ENCODE measurements around the gene AP1AR.
"Not testable (repeated sequence)": the region's sequence is repeated elsewhere in the genome, so short reads cannot be mapped to it uniquely, and the experiment has no call there.

AP1AR gene, protein sequence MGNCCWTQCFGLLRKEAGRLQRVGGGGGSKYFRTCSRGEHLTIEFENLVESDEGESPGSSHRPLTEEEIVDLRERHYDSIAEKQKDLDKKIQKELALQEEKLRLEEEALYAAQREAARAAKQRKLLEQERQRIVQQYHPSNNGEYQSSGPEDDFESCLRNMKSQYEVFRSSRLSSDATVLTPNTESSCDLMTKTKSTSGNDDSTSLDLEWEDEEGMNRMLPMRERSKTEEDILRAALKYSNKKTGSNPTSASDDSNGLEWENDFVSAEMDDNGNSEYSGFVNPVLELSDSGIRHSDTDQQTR

DNA sequence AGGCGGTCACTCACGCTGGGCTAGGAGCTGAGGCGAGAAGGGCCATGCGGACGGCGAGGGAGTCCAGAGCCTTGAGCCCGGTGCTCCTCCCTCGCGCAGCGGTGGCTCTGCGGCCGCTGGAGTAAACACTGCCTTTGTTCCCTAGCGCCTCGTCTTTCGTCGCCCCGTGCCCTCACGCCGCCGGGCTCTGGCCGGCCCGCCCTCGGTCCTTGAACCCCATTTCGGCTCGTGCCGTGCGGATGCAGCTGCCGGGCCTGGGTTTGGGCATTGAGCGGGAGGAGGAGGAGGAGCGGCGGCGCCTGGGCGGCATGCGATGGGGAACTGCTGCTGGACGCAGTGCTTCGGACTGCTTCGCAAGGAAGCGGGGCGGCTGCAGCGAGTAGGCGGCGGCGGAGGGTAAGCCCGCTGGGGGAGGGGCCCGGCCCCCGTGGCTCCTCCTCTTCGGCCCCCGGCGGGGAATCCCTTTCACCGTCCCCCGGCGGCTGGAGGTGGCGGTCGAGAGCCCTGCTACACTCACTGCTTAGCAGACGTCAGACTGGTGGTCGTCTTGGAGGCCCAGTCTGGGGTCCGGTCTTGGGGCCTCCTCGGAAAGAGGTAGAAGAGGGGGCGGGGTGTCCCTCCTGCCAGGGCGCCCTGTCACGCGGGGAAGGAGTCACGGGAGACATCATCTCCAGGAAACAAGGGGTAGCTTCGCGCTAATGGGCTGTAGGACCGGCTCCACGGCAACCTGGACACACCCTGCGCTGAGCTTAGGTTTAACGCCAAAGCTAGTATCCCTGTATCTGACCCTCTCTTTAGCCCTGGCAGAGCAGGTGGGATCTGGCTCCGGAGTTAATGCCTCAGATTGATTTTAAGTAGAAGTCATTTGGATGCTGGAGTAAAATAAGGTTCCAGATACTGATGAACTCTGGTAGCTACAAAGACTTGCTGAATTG, at the start of gene AP1AR:
Gene AP1AR (plus strand): TSS at position 9 of the 935 bp plus-strand sequence. CDS start 305 bp downstream, at position 314.
- peak in 13 of 14 donors; percentile 55 to 91 (median 83) for DNase-seq

GRCh38 chr4:112182604-112183003, 49.0 kb upstream of the AP1AR start:
- DNase-seq, result peak in 1 of 14 donors; percentile 3

GRCh38 chr4:112183252-112183651, 48.3 kb upstream of the AP1AR start:
- no peak for DNase-seq

DNA sequence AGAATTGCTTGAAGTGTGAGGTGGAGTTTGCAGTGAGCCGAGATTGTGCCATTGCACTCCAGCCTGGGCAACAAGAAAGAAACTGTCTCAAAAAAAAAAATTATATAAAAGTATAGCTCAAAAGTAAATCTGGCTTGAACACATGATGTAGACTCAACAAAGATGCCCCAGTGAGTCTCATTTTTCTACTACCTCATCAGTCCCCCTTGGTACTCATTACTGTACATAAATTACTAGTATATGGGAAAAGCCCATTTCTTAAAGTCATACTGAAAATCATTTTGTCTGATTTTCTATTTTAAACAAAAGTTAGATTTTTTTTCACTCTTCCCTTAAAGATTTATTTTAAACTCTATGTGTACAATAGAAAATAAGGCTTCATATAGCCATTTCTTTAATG, 47.1 kb upstream of the AP1AR start:
- no peak for DNase-seq

- no peak for DNase-seq
Measured at GRCh38 chr4:112185334-112185733, 46.3 kb upstream of the AP1AR start.

DNA sequence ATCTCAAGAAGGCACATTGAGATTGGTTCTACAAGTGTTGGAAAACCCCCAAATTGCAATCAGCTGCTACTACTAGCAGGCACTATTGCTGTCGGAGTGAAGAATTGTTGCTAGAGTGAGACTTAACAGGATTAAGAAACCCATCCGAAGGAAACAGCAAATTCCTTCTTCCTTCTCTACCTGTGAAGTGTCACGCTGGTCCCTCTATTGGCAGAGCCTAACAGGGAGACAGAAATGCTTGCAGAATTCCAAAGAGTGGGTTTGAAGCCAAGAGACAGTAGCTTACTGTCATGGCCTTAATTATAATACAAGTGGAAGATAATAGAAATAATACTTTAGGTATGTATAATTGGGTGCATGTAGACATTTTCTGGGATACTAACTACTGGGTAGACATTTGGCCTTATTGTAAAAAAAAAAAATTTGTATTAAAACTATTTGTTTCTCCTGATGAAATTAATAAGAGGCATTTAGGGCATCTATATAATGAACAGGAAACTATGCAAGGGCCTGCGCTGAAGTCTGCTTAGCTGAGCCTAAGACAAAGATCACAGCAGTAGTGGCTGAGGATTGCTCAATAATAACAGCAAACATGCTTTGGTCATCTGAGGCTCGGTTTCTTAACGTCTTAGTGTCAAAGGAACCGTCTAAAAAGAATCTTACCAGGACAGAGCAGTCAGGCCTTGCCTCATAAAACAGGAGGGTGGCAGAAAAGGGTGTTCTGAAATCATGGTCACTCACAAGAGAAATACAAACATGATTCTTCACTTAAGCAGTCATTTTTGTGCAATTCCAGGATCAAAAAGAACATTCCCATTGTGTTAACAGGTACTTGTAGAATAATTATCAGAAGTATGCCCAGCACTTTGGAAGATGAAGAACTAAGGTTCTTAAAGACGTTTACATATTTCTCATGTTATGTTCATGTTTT, 45.6 kb upstream of the AP1AR start:
- no peak for DNase-seq

DNA sequence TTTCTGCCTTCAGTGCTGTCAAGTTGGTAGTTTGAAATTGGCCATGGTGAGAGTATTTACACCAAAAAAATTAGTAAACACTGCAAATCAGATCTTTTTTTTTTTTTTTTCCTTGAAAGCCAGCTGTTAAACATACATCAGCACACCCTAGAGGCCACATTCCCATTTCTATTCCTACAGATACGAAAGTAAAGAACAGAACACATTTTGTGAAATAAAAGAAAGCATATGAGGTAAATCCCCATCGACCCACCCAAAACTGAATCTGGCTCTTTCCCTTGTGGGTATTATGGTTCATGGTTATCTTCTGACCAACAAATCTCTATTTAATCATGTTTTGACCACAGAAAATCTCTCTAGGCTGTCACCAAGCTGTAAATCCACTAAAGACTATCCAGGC, 41.8 kb upstream of the AP1AR start:
- no peak for DNase-seq

- no peak for DNase-seq
Measured at GRCh38 chr4:112190684-112191083, 40.9 kb upstream of the AP1AR start.

DNA sequence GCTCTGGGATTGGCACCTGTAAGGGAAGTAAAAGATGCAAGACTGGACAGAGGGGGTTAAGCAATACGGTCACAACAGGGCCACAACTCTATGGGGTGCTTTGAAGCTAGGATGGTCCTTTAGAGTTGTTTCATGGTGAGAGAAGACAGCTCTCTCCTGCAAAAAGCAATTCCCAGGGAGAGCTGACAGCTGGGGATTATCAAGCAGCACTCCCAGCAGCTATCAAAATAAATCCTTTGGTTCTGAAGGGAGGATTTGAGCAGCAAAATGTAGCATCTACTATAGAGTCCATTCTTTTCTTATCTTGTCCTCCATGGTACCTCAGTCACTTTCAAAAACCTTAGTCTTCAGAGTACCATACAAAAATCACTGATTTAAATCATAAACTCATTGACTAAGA, 35.1 kb upstream of the AP1AR start:
- no peak for DNase-seq

DNA sequence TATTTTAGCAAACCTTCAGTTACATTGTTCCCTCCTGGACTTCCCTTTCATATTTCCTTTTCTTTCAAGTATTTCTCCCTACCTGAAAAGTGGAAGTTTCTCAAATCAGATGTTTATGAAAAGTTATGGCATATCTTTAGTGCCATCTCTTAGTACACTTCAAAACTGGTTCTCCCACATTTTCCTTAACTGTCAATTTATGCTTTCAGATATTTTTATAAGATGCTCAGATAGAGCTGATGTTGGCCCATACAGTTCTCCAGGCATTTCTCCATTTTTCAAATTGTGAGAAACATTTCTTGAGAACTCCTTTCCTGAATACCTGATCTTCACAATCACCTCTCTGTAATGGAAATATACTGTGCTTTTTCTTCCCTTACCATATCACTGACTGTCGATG, 32.5 kb upstream of the AP1AR start:
- no peak for DNase-seq

- no peak for DNase-seq
Measured at GRCh38 chr4:112201915-112202505, 29.6 kb upstream of the AP1AR start.

- no peak for DNase-seq
Measured at GRCh38 chr4:112203593-112203992, 28.0 kb upstream of the AP1AR start.

GRCh38 chr4:112206431-112206830, 25.2 kb upstream of the AP1AR start:
- DNase-seq, result no peak

- DNase-seq, result not testable (repeated sequence)
Measured at GRCh38 chr4:112208137-112209095, 23.2 kb upstream of the AP1AR start.

- no peak for DNase-seq
Measured at GRCh38 chr4:112210777-112211176, 20.8 kb upstream of the AP1AR start.

DNA sequence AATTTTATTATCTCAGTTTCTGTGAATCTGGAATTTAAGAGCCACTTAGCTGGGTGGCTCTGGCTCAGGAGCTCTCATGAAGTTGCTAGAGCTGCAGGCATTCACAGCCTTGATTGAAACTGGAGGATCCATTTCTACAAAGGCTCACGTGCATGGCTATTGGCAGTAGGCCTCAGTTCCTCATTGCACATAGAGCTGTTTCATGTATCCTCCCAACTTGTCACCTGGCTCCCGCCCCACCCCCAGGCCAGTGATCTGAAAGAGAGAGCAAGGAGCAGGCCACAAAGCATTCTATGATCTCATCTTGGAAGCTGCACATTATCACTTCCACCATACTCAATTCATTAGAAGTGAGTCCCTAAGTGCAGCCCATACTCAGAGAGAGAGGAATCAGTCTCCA, 18.5 kb upstream of the AP1AR start:
- no peak for DNase-seq

- no peak for DNase-seq
Measured at GRCh38 chr4:112213856-112214255, 17.7 kb upstream of the AP1AR start.

- no peak for DNase-seq
Measured at GRCh38 chr4:112214390-112215264, 17.0 kb upstream of the AP1AR start.

GRCh38 chr4:112219826-112220366, 11.7 kb upstream of the AP1AR start:
- DNase-seq, result no peak
